B cell (primary cell): ENCODE measurements around the gene ISM1.

ENCODE experiments used
- CTCF ChIP-seq: fragments of 200-600 bp; IDR thresholded peaks from one replicate; pipeline ENCODE4 v1.8.0; 2022; ENCODE audit warnings: antibody characterized with exemption, mild to moderate bottlenecking
- EZH2 ChIP-seq: IDR thresholded peaks from 2 replicates; pipeline ENCODE4 v1.6.1; 2012; ENCODE audit warnings: borderline replicate concordance, low read depth, mild to moderate bottlenecking, moderate library complexity, low read length; ENCODE audit not compliant: insufficient read depth, poor library complexity, severe bottlenecking

DNA sequence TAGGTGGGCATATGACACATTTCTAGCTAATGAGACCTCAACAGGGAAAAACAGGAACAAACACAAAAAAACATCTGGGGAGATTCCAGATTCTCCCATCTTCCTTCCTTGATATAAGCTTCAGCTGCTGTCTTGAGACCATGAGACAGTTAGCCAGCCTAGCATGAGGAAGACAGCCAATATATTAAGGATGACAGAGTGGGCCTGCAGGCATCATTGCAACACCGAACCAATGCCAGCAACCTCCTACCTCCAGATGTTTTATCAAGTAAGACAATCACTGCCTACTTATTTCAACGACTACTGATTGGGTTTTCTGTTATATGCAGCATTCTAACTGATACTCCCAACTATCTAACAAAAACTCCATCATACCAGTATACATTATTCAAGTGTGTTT is 119.0 kb downstream of the ISM1 start:
- TF ChIP-seq CTCF (no peak), EZH2 (no peak)
